ENCODE results near the gene OR5B2. TPM values are rescaled to one million over a fixed set of nuclear protein-coding genes. Genes with fewer than 3 reads are reported as not detected.

Gene OR5B2
- total RNA-seq (not detected), polyA plus RNA-seq (ENCODE audit: insufficient read depth in 1 of 8, insufficient read length in 8 of 8, low replicate concordance in 1 of 8) (not detected)
- long read RNA-seq, donor 1: 0 reads
- long read RNA-seq, donor 2: 0 reads
- long read RNA-seq, donor 3: 0 reads
- long read RNA-seq, donor 4: 0 reads
- long read RNA-seq, donor 5: 0 reads
- long read RNA-seq, donor 6: 0 reads
- long read RNA-seq, donor 7: 0 reads
- long read RNA-seq, donor 8: 0 reads
- long read RNA-seq, donor 9: 0 reads
- long read RNA-seq, donor 10: 0 reads
- long read RNA-seq, donor 11: 0 reads

DNA sequence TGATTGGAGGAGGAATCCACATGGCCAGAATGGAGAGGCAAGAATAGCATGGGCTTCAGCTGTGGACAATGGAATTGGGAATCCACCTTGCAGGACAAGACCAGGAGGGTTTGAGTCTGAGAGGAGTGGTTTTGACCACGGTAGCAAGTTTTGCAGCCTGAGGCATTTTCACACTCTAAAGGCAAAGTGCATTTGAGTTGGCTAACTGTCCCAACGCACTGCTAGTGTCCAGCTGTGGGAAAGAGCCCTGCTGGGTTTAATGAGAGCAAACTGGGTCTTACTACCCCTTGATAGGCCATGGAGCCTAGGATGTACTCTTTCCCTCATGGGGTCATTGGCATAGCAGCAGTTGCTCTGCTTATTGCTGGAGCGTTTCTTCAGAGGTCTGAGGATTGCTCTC, at the start of gene OR5B2:
OR5B2 (minus strand) TSS at position 101 of the 400 bp plus-strand sequence. CDS start 4,860 bp downstream, outside the sequence.
- Histone ChIP-seq H3K36me3 (ENCODE audit: control insufficient read depth, insufficient read depth, low read length) (no peaks in the 10 kb centered on the region), H3K4me1 (ENCODE audit: control insufficient read depth, insufficient read depth, low read length) (no peaks in the 10 kb centered on the region), H3K9me3 (replicated peaks; ENCODE audit: control insufficient read depth, low read depth, low read length) (peaks cover 5% of the 10 kb centered on the region), H3K4me3 (ENCODE audit: low read length) (no peak within 1 kb of the TSS), H3K27me3 (ENCODE audit: control insufficient read depth, insufficient read depth, low read length) (no peaks in the 10 kb centered on the region), H3K27ac (ENCODE audit: low read length) (no peak within 1 kb of the TSS)
- DNase-seq: no peak
- WGBS (ENCODE audit: insufficient coverage): 84% methylated on average over 3 of the region's 3 CpGs

DNA sequence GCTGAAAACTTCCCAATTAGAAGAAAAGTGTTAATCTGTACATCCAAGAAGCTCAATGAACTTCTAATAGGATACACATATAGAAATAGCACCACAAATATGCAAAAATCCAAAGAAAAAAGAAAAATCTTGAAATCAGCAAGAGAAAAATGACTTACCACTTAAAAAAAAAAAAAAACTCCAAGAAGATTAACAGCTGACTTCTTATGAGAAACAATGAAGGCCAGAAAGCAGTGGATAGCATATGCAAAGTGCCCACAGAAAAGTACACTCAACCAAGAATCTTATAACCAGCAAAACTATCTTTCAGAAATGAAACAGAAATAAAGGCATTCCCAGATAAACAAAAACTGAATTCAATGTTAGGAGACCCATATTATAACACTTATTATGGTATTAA, 44.0 kb upstream of the OR5B2 start:
- no peak overlapping the region for H3K27ac ChIP-seq (ENCODE audit: low read length)
- H3K27me3 ChIP-seq (ENCODE audit: control insufficient read depth, insufficient read depth, low read length): no peaks in the 10 kb centered on the region
- H3K9me3 ChIP-seq (replicated peaks; ENCODE audit: control insufficient read depth, low read depth, low read length): peaks cover 18% of the 10 kb centered on the region
- no peak overlapping the region for H3K4me3 ChIP-seq (ENCODE audit: low read length)
- no peaks in the 10 kb centered on the region for H3K36me3 ChIP-seq (ENCODE audit: control insufficient read depth, insufficient read depth, low read length)
- no peaks in the 10 kb centered on the region for H3K4me1 ChIP-seq (ENCODE audit: control insufficient read depth, insufficient read depth, low read length)
- DNase-seq: no peak

DNA sequence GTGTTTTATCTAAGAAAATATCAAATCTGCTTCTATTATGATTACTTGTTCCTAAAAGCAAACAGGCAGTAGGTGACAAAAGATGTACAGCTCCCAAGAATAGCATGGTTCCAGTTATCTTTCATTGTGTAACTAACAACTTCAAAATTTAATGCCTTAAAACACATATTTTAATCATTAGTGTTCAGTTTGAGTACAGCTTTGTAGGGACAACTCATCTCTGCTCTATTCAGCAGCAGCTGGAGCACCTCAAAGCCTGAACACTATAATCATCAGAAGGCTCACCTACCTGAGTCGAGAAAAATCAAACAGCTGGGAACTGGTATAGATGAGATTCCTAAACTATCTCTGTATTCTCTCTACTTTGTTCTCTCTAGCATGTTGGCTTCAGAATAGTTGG, 38.4 kb upstream of the OR5B2 start:
- WGBS (ENCODE audit: insufficient coverage): no CpG with 5 or more reads among the region's 1 CpG
- DNase-seq: no peak
- H3K27ac ChIP-seq (ENCODE audit: low read length): no peak overlapping the region
- no peaks in the 10 kb centered on the region for H3K4me1 ChIP-seq (ENCODE audit: control insufficient read depth, insufficient read depth, low read length)
- H3K27me3 ChIP-seq (ENCODE audit: control insufficient read depth, insufficient read depth, low read length): no peaks in the 10 kb centered on the region
- H3K36me3 ChIP-seq (ENCODE audit: control insufficient read depth, insufficient read depth, low read length): no peaks in the 10 kb centered on the region
- H3K9me3 ChIP-seq (replicated peaks; ENCODE audit: control insufficient read depth, low read depth, low read length): peaks cover 17% of the 10 kb centered on the region
- H3K4me3 ChIP-seq (ENCODE audit: low read length): no peak overlapping the region

DNA sequence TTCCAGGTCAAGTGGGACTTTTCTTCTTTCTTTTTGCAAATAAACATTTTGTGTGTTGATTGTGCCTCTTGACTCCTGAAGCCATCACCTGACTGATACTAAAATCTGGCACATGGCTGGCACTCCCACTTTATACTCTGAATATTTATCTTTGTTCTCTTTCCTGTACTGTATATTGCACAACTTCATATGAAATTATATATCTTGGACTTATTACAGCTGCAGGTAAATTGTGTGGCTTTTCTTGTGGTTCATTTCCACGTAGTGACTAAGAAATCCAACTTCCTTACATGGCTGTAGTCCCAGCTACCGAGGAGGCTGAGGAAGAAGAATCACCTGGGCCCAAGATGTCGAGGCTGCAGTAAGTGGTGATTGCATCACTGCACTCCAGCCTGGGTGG, 37.8 kb upstream of the OR5B2 start:
- Histone ChIP-seq H3K4me3 (ENCODE audit: low read length) (no peak overlapping the region), H3K36me3 (ENCODE audit: control insufficient read depth, insufficient read depth, low read length) (no peaks in the 10 kb centered on the region), H3K4me1 (ENCODE audit: control insufficient read depth, insufficient read depth, low read length) (no peaks in the 10 kb centered on the region), H3K27ac (ENCODE audit: low read length) (no peak overlapping the region), H3K27me3 (ENCODE audit: control insufficient read depth, insufficient read depth, low read length) (no peaks in the 10 kb centered on the region), H3K9me3 (replicated peaks; ENCODE audit: control insufficient read depth, low read depth, low read length) (peaks cover 11% of the 10 kb centered on the region)
- DNase-seq: no peak
- no CpG with 5 or more reads among the region's 3 CpGs for WGBS (ENCODE audit: insufficient coverage)

DNA sequence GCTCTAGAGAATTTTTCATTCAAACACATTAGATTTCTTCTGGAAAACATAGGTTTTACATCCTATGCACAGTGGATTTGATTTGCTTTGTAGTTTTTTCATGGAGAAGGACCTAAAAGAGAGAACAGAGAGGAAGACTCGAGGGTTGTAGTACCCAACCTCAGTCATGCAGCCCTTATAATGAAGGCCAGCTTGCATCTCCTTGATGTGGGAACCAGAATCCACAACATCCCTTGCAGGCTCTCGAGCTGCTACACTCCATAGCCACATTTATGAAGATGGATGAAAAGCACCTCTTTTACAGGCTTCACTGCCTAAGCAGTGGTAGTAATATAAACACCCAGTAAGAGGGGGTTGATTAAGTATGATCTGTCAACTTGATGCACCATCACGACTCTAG, 23.7 kb upstream of the OR5B2 start:
- H3K9me3 ChIP-seq (replicated peaks; ENCODE audit: control insufficient read depth, low read depth, low read length): peaks cover 5% of the 10 kb centered on the region

DNA sequence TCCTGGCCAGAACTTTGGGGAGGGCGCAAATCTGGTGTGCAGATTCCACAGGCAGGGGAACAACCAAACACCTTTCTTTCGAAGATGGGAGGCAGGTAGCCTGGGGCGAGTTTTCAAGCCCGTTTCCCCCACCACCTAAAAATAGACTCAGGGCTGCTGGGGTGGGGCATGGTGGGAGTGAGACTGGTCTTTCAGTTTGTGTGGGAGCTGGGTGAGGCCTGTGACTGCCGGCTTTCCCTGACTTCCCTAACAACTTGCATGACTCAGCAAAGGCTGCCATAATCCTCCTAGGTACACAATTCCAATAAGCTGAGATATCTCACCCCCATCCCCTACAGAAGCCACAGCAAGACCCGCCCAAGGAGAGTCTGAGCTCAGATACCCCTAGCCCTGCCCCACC, 18.4 kb upstream of the OR5B2 start:
- DNase-seq: no peak
- Histone ChIP-seq H3K27ac (ENCODE audit: low read length) (no peak overlapping the region), H3K27me3 (ENCODE audit: control insufficient read depth, insufficient read depth, low read length) (no peaks in the 10 kb centered on the region), H3K4me1 (ENCODE audit: control insufficient read depth, insufficient read depth, low read length) (no peaks in the 10 kb centered on the region), H3K4me3 (ENCODE audit: low read length) (no peak overlapping the region), H3K9me3 (replicated peaks; ENCODE audit: control insufficient read depth, low read depth, low read length) (peaks cover 35% of the 10 kb centered on the region), H3K36me3 (ENCODE audit: control insufficient read depth, insufficient read depth, low read length) (no peaks in the 10 kb centered on the region)
- 93% methylated on average over 3 of the region's 6 CpGs for WGBS (ENCODE audit: insufficient coverage)

More for the DNA sequence above, 23.7 kb upstream of the OR5B2 start:
- Histone ChIP-seq H3K4me3 (ENCODE audit: low read length) (no peak overlapping the region), H3K36me3 (ENCODE audit: control insufficient read depth, insufficient read depth, low read length) (no peaks in the 10 kb centered on the region), H3K27ac (ENCODE audit: low read length) (no peak overlapping the region), H3K27me3 (ENCODE audit: control insufficient read depth, insufficient read depth, low read length) (no peaks in the 10 kb centered on the region), H3K4me1 (ENCODE audit: control insufficient read depth, insufficient read depth, low read length) (no peaks in the 10 kb centered on the region)
- WGBS (ENCODE audit: insufficient coverage): no CpG with 5 or more reads among the region's 3 CpGs
- no peak for DNase-seq

DNA sequence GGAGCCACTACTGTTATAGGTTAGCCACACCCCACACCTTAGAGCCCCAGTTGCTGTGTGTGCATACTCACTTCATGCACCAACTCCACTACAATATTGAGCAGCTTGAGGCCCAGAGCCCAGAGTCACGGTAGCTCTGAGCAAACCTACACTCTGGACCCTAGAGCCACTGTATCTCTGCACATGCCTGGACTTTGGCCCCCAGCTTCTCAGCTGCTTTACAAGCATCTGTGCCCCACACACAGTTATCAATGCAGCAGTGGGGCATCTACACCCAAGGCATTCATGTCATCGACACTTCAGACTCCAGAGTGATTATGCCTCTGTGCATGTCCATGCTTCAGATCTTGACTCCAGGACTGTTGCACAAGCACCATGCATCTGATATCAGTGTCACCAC, 16.4 kb upstream of the OR5B2 start:
- WGBS (ENCODE audit: insufficient coverage): 80% methylated on average over 2 of the region's 2 CpGs
- Histone ChIP-seq H3K4me3 (ENCODE audit: low read length) (no peak overlapping the region), H3K27me3 (ENCODE audit: control insufficient read depth, insufficient read depth, low read length) (no peaks in the 10 kb centered on the region), H3K4me1 (ENCODE audit: control insufficient read depth, insufficient read depth, low read length) (no peaks in the 10 kb centered on the region), H3K36me3 (ENCODE audit: control insufficient read depth, insufficient read depth, low read length) (no peaks in the 10 kb centered on the region), H3K27ac (ENCODE audit: low read length) (no peak overlapping the region), H3K9me3 (replicated peaks; ENCODE audit: control insufficient read depth, low read depth, low read length) (peaks cover 33% of the 10 kb centered on the region)
- DNase-seq: no peak

DNA sequence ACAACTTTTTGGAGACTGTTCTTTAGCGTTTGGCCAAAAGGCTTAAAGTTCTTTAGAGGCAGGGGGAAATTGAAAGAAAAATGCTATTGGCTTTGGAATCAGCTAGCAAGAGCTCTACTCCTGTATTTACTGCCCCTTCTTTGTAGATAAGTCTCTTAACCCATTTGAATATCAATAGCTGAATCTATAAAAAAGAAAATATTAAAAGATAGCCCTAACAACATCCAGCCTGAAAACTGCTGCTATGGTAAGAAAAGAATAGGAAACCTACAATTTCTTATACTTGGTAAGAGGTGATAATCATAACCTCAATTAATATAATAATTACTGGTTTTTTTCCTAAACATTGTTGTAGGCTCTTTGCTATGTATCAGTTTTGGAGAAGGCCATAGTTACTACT, 14.2 kb upstream of the OR5B2 start, which contains the start of gene OR5B12:
OR5B12 (minus strand) TSS at position 101 of the 400 bp plus-strand sequence. CDS start 2,085 bp downstream, outside the sequence.
- no peak for DNase-seq
- no peaks in the 10 kb centered on the region for H3K27me3 ChIP-seq (ENCODE audit: control insufficient read depth, insufficient read depth, low read length)
- no CpG with 5 or more reads among the region's 1 CpG for WGBS (ENCODE audit: insufficient coverage)
- H3K9me3 ChIP-seq (replicated peaks; ENCODE audit: control insufficient read depth, low read depth, low read length): peaks cover 34% of the 10 kb centered on the region
- no peak within 1 kb of the TSS for H3K27ac ChIP-seq (ENCODE audit: low read length)
- no peak within 1 kb of the TSS for H3K4me3 ChIP-seq (ENCODE audit: low read length)
- no peaks in the 10 kb centered on the region for H3K4me1 ChIP-seq (ENCODE audit: control insufficient read depth, insufficient read depth, low read length)
- no peaks in the 10 kb centered on the region for H3K36me3 ChIP-seq (ENCODE audit: control insufficient read depth, insufficient read depth, low read length)

DNA sequence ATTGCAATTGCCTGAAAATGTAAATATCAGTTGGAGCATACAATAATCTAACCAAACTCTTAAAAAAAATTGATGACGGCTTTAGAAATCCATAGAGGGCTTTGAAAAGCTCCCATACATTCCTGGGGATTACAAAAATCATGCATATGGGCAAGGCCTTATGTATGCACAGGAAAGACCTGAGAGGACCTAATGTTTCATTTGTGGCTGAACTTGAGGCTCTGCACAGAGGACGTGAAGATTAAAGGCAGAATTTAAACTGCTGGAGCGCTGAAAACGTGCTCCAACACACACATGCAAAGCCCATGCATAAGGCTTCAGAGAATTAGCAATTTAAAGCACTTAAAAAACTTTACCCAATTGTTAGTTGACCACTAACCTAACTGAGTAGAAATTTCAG, 10.6 kb upstream of the OR5B2 start:
- Histone ChIP-seq H3K27me3 (ENCODE audit: control insufficient read depth, insufficient read depth, low read length) (no peaks in the 10 kb centered on the region), H3K4me3 (ENCODE audit: low read length) (no peak overlapping the region), H3K9me3 (replicated peaks; ENCODE audit: control insufficient read depth, low read depth, low read length) (peaks cover 6% of the 10 kb centered on the region), H3K36me3 (ENCODE audit: control insufficient read depth, insufficient read depth, low read length) (no peaks in the 10 kb centered on the region), H3K27ac (ENCODE audit: low read length) (no peak overlapping the region), H3K4me1 (ENCODE audit: control insufficient read depth, insufficient read depth, low read length) (no peaks in the 10 kb centered on the region)
- WGBS (ENCODE audit: insufficient coverage): 60% methylated on average over 1 of the region's 4 CpGs
- DNase-seq: no peak

DNA sequence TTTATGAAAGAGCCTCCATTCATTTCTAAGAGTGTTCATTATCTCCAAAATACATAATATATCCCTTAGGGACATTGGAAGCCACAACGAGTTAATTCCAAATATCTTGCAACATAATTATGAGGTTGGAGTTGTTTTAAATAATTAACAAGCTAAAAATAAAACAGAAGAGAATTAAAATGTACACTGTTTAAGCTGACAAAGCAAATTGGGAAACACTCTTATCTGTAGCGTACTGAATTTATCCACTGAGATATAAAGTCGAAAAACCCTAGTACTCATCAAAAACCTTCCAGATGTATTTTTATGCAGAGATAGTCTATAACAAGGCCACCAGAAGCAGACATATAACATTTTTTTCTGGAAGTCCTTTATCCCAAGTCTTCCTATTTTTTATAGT, 6.3 kb upstream of the OR5B2 start:
- Histone ChIP-seq H3K9me3 (replicated peaks; ENCODE audit: control insufficient read depth, low read depth, low read length) (no peaks in the 10 kb centered on the region), H3K4me1 (ENCODE audit: control insufficient read depth, insufficient read depth, low read length) (no peaks in the 10 kb centered on the region), H3K36me3 (ENCODE audit: control insufficient read depth, insufficient read depth, low read length) (no peaks in the 10 kb centered on the region), H3K4me3 (ENCODE audit: low read length) (no peak overlapping the region), H3K27me3 (ENCODE audit: control insufficient read depth, insufficient read depth, low read length) (no peaks in the 10 kb centered on the region), H3K27ac (ENCODE audit: low read length) (no peak overlapping the region)
- no CpG with 5 or more reads among the region's 3 CpGs for WGBS (ENCODE audit: insufficient coverage)
- no peak for DNase-seq

Measured in muscle of leg (tissue), 16 donors.